ENCODE results near the gene ANXA5.

Gene ANXA5

DNA sequence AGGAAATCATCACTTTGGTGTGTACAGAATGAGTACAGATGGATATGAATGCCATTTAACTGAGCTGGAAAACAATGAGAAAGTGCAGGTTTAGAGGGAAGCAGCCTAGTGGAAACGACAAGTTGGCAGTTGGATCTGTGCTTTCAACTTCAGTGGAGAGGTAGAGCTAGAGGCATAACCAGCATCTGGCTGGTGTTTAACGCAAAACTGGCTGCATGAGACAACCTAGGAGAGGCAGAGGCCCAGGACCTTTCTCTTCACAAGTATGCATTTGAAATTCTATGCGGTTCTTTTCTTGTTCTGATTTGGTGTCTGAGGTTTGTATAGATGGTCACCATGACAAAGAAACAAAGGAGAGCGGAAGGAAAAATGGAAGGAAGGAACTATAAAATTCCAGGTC lies 63.1 kb downstream of the ANXA5 start:
- TF ChIP-seq TAF1 (IDR thresholded peaks at IDR 0.05; ENCODE audit: borderline replicate concordance, insufficient read depth, low read length) (no peak), FOXP2 (optimal IDR thresholded peaks at IDR 0.05; ENCODE audit: borderline replicate concordance, extremely low read depth, extremely low read length, insufficient read depth) (no peak), SIN3A (IDR thresholded peaks at IDR 0.05; ENCODE audit: borderline replicate concordance, insufficient read depth, low read length) (no peak), POLR2AphosphoS5 (IDR thresholded peaks at IDR 0.05; ENCODE audit: low read depth, low read length) (no peak)
- TF ChIP-seq, protein P1, sequence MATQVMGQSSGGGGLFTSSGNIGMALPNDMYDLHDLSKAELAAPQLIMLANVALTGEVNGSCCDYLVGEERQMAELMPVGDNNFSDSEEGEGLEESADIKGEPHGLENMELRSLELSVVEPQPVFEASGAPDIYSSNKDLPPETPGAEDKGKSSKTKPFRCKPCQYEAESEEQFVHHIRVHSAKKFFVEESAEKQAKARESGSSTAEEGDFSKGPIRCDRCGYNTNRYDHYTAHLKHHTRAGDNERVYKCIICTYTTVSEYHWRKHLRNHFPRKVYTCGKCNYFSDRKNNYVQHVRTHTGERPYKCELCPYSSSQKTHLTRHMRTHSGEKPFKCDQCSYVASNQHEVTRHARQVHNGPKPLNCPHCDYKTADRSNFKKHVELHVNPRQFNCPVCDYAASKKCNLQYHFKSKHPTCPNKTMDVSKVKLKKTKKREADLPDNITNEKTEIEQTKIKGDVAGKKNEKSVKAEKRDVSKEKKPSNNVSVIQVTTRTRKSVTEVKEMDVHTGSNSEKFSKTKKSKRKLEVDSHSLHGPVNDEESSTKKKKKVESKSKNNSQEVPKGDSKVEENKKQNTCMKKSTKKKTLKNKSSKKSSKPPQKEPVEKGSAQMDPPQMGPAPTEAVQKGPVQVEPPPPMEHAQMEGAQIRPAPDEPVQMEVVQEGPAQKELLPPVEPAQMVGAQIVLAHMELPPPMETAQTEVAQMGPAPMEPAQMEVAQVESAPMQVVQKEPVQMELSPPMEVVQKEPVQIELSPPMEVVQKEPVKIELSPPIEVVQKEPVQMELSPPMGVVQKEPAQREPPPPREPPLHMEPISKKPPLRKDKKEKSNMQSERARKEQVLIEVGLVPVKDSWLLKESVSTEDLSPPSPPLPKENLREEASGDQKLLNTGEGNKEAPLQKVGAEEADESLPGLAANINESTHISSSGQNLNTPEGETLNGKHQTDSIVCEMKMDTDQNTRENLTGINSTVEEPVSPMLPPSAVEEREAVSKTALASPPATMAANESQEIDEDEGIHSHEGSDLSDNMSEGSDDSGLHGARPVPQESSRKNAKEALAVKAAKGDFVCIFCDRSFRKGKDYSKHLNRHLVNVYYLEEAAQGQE (IDR thresholded peaks at IDR 0.05; ENCODE audit: insufficient read depth in 1 of 2, low read depth in 2 of 2, low read length in 2 of 2) = no peak

DNA sequence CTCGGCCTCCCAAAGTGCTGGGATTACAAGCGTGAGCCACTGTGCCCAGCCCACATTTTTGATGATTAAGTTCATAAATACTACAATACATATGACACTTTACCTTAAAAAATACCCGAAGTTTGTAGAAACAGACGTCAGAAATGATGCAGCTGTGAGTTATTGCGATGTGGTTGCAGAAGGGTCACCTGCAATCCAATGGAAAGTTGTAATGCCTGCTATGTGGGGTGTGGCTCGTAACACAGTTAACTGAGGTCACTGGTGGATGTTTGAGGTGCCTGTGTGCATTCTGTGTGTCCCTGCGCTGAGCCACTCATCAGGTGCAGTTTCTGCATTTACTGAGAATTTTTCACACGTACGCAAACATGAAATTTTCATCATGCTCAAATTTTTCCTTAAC lies 64.1 kb downstream of the ANXA5 start:
- TF ChIP-seq FOXP2 (optimal IDR thresholded peaks at IDR 0.05; ENCODE audit: borderline replicate concordance, extremely low read depth, extremely low read length, insufficient read depth) (no peak), SIN3A (IDR thresholded peaks at IDR 0.05; ENCODE audit: borderline replicate concordance, insufficient read depth, low read length) (no peak), POLR2AphosphoS5 (IDR thresholded peaks at IDR 0.05; ENCODE audit: low read depth, low read length) (no peak), TAF1 (IDR thresholded peaks at IDR 0.05; ENCODE audit: borderline replicate concordance, insufficient read depth, low read length) (no peak)
- TF ChIP-seq, protein P1 (IDR thresholded peaks at IDR 0.05; ENCODE audit: insufficient read depth in 1 of 2, low read depth in 2 of 2, low read length in 2 of 2) = no peak
